Measurements from ENCODE around the gene PSMB3.

Gene PSMB3

DNA sequence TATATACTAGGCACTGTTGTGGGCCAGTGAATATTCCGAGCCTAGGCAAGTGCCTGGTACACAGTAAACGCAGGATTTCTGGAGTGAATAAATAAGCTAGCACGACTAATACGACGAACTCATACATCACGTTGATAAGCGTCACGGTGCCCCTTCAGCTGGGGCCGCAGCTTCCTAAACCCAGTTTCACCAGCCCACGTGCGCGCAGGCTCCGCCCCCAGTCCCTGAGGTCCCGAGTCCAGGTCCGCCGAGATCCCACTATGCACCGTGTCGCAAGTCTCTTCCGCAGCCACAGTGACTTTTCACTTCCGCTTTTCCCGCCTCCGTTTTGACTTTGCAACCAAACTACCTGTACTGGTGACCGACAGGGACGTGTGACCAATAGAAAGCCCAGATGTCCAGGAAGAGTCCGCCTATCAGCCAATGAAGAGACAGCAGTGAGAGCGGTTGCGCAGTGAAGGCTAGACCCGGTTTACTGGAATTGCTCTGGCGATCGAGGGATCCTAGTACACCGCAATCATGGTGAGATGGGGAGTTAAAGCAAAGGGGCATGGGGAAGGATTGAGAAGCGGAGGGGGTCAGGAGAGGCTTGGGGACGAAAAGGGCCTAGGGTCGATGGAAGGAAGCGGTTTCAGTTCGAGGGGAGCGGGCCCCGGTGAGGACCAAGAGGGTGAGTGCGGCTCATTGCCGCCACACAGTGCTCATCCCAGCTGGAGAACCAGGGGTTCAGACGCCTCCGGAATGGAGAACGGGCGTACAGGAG lies at the start of gene PSMB3:
Gene PSMB3, plus strand, starts transcription at position 434 of the 763 bp plus-strand sequence. Its CDS starts 86 bp downstream, at position 520.
- Mint-ChIP-seq H3K4me3 (peak within 1 kb of the TSS; percentile 93 to 95 (median 93)), H3K27ac (peak within 1 kb of the TSS; percentile 55 to 82 (median 78)), H3K4me1 (peaks cover 19% of the 10 kb centered on the region), H3K27me3 (ENCODE audit: low read depth) (no peaks in the 10 kb centered on the region), H3K36me3 (ENCODE audit: low read depth) (peaks cover 18% of the 10 kb centered on the region), H3K9me3 (no peaks in the 10 kb centered on the region)
- TF ChIP-seq CTCF (IDR thresholded peaks at IDR 0.05; ENCODE audit: unreplicated experiment in 3 of 3) = no peak

DNA sequence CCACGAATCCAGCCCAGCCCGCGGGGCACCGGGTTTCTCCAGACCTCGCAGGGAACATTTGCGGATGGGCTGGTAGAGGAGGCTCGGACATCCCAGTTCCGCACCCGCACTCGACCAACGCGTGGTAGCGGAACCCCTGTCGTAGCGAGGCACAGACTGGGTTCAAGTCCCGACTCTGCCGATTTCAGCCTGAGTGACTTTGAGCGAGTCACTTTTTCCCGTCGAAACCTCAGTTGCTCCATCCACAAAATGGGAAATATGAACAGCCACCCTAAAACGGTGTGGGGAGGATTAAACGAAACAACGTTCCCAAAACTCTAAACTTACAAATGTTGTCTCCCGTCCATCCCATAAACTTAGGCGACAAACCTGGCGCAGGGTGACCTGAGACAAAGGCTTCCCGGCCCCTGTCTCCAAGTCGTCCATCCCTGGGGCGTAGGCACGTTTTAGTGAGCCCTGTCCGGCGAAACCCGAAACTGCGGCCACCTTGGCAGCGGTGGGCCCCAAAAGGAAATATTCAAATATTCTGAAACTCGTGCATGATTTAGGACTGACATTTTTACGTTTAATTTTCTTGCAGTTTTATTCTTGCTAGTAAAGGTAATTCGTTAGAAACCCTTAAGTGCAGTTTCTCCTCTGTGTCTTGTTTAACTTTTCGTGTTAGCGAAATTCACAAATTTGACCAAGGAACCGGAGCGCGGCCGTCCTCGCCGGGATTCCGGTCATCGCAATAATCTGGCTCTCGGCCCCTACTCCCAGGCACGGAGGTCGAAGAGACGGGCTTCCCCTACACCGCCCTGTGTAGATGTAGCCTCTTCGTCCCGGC lies 49.4 kb upstream of the PSMB3 start:
- Mint-ChIP-seq H3K27me3 (ENCODE audit: low read depth) (peaks cover 27% of the 10 kb centered on the region), H3K4me3 (peak overlapping the region; percentile 93 to 96 (median 95)), H3K27ac (peak overlapping the region; percentile 95 to 98 (median 97)), H3K4me1 (peaks cover 57% of the 10 kb centered on the region), H3K36me3 (ENCODE audit: low read depth) (peaks cover 8% of the 10 kb centered on the region), H3K9me3 (no peaks in the 10 kb centered on the region)
- TF ChIP-seq CTCF (IDR thresholded peaks at IDR 0.05; ENCODE audit: unreplicated experiment in 3 of 3) = no peak

DNA sequence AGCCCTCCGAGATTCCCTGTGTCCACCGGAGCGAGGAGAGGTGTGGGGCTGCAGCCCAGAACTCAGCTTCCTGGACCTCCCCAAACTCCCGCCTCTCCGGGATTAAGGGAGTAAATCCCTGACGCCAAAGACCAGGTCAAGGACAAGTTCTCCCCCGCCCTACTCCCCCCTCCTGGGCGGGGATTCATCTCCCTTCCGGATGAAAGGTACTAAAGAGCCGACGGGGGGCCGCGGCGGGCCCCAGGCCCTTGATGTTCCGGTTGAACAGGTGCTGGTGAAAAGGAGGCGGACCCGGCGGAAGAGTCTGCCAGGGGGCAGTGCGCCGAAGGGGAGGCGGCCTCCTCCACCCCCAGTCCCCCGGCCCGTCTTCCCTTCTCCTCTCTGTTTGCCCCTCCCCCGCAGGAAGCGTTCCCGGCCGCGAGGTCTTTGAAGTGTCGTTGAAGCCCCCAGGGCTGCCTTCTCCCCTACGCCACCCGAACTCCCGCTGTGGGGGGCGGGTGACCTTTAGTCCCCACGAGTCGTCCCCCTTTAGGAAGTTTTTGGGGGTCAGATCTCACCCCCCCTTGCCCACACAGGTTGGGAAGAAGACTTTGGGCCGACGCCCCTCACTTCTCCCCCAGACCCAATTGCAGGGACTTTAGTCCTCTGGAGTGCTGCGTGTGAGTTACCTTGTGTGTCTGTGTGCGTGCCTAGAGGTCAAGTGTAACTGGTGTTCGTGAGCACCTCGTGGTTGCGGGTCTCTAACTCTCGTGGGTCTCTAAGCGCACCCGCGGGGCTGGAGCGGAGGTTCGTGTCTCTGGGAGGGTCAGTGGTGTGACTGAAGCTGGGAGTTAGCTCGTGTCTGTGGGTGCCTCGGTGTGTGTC lies 48.6 kb upstream of the PSMB3 start:
- Mint-ChIP-seq H3K27ac (peak overlapping the region; percentile 95 to 98 (median 97)), H3K4me3 (peak overlapping the region; percentile 93 to 96 (median 95)), H3K36me3 (ENCODE audit: low read depth) (peaks cover 10% of the 10 kb centered on the region), H3K9me3 (no peaks in the 10 kb centered on the region), H3K4me1 (peaks cover 64% of the 10 kb centered on the region), H3K27me3 (ENCODE audit: low read depth) (peaks cover 27% of the 10 kb centered on the region)
- no peak for TF ChIP-seq CTCF (IDR thresholded peaks at IDR 0.05; ENCODE audit: unreplicated experiment in 3 of 3)

DNA sequence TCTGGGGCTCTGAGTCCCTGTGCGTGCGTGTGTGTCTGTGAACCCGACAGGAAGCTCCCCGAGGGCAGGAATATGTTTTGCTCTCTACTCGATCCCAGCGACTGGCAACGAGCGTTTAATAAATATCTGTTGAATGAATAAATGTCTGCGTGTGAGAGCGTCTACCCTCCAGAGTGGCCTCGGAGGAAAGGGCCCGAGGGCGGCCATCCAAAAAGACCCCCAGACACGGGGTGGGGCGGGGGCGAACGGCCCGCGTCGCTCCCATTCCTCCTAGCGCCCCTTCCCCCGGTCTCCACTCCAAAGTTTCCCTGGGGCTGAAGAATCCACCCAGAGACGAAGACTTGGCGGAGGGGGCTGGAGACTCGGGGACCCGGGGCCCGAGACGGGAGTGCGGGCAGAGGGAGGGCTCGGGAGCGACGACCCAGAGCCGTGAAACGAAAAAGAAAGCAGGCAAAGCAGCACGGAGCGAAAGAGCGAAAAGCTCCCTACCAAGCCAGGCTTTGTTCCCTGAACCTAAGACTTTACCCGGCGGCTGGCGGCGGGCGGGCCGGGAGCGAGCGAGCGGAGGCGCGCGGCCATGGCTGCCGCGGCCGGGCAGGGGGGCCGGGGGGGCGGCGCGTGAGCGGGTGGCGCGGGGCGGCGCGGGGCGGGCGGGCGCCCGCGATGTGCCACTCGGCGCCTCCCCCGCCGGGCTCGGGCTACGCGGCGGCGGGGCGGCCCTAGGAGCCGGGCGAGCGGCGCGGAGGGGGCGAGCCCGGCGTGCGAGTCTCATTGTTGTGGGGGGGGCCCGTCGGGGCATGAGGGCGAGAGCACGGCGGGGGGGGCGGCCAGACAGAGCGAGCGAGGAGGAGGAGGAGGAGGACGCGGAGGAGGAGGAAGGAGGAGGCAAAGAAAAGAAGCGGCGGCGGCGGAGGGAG lies 47.7 kb upstream of the PSMB3 start, which contains the start of gene MLLT6:
Gene MLLT6, plus strand, starts transcription at position 668 of the 917 bp plus-strand sequence. CDS start 360 bp downstream, outside the sequence.
- Mint-ChIP-seq H3K9me3 (no peaks in the 10 kb centered on the region), H3K4me3 (peak within 1 kb of the TSS; percentile 95 to 96 (median 95)), H3K36me3 (ENCODE audit: low read depth) (peaks cover 16% of the 10 kb centered on the region), H3K27me3 (ENCODE audit: low read depth) (peaks cover 27% of the 10 kb centered on the region), H3K4me1 (peaks cover 67% of the 10 kb centered on the region), H3K27ac (peak within 1 kb of the TSS; percentile 95 to 98 (median 97))
- TF ChIP-seq CTCF (IDR thresholded peaks at IDR 0.05; ENCODE audit: unreplicated experiment in 3 of 3) = no peak

DNA sequence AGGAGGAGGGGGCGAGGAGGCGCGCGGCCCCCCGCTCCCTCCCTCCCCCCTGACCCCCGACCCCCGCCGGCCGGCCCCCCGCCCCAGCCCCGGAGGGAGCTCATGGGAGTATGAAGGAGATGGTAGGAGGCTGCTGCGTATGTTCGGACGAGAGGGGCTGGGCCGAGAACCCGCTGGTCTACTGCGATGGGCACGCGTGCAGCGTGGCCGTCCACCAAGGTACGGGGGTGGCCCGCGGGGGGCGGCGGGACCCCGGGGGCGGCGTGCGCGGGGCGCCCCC lies 47.1 kb upstream of the PSMB3 start:
- H3K9me3 Mint-ChIP-seq = no peaks in the 10 kb centered on the region
- H3K4me1 Mint-ChIP-seq = peaks cover 68% of the 10 kb centered on the region
- no peak for TF ChIP-seq CTCF (IDR thresholded peaks at IDR 0.05; ENCODE audit: unreplicated experiment in 3 of 3)
- H3K4me3 Mint-ChIP-seq = peak overlapping the region; percentile 81 to 96 (median 95)
- H3K27me3 Mint-ChIP-seq (ENCODE audit: low read depth) = peaks cover 31% of the 10 kb centered on the region
- peak overlapping the region in 1 of 3 experiments; percentile 98 for H3K27ac Mint-ChIP-seq
- H3K36me3 Mint-ChIP-seq (ENCODE audit: low read depth) = peaks cover 16% of the 10 kb centered on the region
